ENCODE data around the gene TTC38. TPM values are rescaled to one million over a fixed set of nuclear protein-coding genes. Genes with fewer than 3 reads are reported as not detected.
A peak's percentile ranks its signal among the peaks of the same experiment; 100 is the strongest.

TTC38 gene
- total RNA-seq, 1 donor from 2014 or later, result 189 TPM

DNA sequence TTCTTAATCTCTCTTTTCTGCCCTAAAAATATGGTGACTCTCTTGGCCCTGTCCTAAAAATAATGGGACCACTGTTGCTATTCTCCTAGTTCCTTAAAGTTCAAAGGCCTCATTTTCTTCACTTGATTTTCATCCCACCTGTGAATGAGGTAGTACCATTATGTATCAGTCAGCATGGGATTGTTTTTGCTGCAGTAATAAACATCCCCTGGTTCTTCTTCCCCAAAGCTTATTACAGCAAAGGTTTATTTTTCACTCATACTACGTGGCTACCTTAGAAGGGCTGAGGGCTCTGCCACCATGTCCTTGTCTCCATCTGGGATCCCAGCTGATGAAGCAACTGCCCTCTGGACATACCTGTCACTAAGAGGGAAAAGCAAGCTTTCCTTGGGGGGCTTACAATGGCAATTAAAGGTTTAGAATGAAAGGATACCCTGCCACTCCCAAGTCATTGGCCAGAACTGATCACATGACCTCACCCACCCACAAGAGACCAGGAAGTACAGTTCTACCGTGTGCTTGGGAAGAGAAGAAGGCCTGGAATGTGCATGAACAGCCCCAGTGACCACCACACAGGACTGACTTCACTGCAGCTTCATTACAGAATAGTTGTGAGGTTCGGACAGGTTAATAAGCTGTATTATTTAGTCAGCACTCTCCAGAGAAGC lies 7.8 kb downstream of the TTC38 start:
- ATAC-seq (peak; percentile 18), DNase-seq (ENCODE audit: low spot score) (no peak)

DNA sequence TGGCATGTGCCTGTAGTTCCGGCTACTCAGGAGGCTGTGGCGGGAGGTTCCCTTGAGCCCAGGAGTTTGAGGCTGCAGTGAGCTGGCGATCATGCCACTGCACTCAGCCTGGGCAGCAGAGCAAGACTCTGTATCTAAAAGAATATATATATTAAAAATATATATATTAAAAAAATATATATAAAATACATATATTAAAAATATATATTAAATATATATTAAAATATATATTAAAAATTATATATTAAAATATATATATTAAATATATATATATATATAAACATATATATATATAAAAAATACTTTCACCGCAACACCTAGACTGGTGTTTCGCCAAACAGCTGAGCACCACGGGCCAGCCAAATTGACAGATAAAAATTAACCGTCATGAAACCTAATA lies 8.8 kb downstream of the TTC38 start:
- DNase-seq (ENCODE audit: low spot score) (no peak), ATAC-seq (no peak)

DNA sequence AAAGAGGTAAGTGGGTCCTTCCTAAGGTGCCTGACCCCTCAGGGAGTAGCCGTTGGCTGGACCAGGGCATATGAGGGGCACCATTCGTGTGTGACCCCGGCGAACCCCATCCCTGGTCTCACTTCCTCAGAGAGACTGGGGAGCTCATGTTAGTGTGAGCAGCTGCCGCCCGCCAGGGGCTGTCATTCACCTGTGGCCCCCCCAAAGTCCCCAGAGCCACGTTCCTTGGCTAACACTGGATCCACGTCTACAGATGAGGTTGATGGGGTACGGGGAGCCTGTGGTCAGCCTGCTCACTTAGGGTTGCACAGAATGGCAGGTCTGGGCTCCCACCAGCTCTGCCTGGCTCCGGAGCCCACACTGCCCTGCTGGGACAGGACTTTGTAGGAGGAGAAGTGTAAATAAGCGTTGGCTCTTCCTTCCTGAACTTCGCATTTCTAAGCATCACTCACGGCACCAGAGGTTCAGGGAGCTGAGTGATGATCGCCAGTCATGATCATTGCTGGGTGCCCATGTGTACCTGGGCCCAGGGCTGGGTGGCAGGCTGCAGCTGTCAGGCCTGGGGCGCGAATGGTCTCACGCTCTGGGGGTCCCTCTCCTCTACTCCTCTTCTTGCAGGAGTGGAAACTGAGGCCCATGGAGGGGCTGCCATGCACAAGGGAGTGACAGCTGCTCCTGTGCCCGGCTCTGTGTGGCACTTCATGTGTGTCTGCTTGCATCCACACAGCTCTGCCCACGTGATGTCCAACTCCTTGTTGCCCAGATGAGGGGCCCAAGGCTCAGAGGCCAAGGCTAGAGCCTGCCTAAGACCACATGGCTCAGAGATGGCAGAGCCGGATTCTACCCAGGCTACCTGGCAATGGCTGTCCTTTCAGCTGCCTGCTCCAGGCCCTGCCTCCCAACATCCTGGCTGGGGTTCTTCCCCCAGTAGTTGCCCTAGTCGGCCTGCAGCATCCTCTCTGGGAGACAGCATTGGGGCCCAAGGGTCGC lies 11.1 kb downstream of the TTC38 start:
- DNase-seq (ENCODE audit: low spot score), result no peak
- ATAC-seq, result no peak

DNA sequence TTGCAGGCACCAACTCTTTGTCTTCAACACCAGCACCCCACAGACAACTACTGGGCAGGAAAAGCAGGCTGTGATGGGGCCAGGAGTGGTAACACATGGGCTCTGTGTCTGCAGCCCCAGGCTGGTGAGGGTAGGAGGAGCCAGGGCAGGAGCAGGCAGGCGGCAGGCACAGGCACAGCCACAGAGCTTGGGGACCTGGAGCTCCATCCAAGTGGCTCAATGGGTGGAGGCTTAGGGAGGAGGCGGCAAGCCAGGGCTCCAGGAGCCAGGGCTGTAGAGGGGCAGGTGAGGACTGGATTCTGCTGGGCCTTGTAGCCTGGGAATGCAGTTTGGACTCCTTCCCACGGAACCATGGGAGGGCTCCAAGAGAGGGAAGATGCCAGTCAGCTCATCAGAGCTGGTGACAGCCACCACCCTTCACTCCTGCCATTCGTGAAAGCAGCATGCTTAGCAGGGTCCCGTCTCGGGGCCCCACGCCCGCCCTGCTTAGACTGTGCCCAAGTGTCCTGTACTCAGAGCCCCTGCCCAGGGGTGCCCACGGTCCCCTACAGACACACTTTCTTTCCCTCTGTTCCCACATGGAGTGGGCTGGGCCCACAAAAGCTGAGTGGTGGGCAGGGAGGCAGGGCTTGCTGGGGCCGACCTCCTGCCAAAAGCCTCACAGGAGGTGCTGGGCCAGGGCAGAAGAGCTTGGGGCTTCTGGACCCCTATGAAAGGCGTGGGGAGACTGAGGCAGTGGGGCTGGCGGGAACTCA lies 12.4 kb downstream of the TTC38 start:
- DNase-seq (ENCODE audit: low spot score) (no peak), ATAC-seq (peak; percentile 18)

DNA sequence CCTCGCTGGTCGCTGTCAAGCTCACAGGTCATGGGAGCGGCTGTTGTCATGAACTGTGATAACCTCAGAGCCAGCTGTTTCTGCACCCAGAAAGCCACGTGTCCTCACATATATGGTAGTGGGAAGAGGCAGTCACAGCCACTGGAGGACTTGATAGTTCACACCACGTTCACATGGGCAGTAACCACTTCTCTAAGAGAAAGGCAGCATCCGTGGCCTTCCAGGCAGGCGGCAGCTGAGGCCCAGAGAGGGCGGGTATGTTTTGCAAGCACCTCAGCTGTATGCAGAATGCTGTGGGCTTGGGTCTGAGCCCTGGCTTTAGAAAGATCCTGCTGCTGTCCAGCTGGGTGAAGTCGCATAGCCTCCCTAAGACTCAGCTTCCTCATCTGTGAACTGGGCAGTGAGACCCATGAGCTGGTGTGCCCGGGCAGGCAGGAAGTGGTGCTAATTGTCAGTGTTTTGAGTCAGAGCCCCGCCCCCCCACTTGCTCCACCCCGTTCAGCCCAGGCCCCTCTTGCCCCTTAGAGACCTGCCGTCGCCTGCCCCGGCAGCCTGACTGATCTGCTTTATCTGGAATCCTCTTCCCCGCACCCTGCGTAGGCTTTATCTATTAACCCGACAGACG lies 13.3 kb downstream of the TTC38 start:
- ATAC-seq (peak; percentile 23), DNase-seq (ENCODE audit: low spot score) (no peak)

DNA sequence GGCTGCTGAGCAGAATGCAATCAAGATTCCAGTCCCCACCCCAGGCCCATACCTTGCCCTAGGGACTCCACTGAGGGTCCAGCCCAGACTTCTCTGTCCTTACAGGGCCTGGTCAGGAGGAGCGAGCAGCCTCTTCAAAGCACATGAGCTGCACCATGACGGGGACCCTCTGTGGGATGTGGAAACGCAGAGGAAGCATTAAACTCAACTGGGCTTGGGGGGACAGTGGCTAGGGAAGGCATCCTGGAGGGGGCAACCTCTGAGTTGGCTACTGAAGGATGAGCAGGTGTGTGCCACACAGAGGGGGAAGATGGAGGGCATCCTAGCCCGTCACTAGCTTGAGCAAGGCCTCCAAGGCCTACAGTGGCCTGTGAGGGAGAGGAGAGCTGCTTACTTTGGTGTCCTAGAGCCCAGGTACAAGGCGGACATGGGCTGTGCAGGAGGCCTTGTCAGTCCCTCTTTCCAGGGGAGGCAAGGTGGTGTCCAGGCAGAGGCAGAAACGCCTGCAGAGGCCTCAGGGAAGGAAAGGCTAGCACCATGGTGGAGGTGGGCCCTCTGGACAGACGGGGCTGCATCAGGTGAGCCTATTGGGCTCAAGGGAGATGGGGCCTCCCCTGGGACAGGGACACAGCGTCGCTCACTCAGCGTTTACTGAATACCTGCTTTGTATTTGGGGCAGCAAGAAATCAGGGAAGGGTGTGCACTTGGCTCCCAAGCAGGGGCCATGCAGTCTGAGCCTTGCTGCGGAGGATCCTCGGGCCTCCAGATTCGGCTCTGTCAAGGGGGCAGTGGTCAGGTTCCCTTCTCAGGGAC lies 14.3 kb downstream of the TTC38 start:
- peak; percentile 6 for ATAC-seq
- DNase-seq (ENCODE audit: low spot score), result no peak

DNA sequence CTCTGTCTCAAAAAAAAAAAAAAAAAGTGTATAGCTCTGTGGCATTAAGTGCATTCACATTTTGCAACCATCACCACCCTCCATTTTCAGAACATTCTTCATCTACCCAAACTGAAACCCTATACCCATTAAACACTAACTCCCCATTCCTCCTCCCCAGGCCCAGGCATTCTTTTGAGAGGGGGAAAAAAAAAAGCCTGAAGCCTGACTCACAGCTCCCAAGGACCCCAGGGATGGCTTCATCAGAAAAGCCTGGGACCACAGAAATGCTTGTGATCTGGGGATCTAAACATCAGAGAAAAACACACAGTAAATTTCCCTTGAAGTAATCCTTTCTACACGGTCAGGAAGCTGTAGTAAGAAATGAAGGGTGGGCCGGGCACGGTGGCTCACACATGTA lies 18.2 kb downstream of the TTC38 start:
- DNase-seq (ENCODE audit: low spot score), result no peak
- no peak for ATAC-seq

DNA sequence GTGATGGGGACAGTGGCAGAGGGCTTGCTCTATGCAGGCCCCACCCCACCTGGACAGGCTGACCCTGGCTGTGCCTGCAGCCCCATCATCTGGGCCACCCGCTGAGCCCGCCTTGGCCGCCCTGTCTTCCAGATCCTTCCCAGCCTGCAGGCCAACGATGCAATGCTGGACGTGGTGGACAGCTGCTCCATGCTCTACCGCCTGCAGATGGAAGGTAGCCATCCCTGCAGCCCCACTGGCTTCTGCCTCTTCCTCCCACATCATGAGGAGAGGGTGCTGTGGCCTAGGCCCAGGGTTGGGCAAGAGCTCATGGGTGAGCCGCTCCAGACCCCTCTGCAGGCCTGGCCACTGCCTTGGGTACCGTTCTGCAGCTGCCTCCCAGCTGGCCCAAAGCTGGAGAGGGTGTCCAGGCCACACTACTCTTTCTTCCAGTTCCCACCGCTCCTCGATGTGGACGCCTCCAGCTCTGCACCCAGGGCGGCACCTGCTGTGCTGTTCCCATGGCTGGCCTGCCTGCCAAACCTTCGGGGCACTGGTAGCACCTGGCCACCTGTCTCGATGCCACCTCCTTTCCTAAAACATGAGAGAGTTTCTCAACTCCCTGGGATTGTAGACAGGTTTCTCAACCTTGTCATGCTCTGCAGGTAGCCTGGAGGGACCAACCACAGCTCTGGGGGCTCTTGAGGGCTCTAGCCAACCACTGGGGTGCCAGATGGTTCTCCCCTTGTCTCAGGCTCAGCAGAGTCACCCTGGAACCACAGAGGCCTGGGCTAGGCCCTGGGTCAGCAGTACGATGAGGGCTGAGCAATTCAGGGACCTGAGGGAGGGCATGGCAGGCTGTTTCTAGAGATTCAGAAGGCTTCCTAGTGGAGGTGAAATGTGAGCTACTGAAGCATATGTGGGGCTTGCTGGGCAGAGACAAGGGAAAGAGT lies 19.4 kb downstream of the TTC38 start:
- no peak for DNase-seq (ENCODE audit: low spot score)
- ATAC-seq, result peak; percentile 2

DNA sequence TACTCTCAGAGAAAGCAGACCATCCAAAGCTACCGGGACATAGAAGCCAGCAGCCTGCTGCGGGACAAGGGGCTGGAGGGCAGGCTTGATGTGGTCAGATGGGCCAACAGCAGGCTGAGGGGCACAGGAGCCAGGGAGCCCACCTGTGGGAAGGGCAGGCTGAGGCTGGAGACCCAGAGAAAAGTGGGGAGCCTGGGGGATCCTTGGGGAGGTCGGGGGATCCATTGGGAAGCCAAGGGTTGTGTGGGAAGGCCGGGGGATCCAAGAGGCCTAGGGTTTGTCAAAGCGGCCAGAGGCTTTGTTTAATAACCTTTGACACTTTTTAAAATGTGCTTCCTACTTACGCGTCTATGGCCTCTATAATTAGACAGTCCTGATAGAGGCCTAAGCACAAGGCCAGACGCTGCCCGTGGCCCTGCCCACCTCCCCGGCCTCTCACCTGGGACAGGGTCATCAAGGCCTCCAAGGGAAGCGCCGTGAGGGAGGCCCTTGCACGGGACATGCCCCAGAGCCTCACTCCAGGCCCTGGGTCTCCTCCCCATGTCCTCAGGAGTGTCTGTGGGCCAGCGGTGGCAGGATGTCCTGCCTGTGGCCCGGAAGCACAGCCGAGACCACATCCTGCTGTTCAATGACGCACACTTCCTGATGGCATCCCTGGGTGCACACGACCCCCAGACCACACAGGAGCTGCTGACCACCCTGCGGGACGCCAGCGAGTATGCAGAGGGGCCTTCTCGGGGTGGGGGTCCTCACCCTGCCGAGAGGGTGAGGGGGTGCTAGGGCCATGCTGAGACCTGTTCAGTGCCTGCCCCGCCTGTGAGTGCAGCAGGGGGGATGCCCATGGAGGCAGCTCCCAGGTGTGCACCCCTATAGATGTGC lies 20.3 kb downstream of the TTC38 start:
- ATAC-seq, result peak; percentile 17
- DNase-seq (ENCODE audit: low spot score), result no peak

DNA sequence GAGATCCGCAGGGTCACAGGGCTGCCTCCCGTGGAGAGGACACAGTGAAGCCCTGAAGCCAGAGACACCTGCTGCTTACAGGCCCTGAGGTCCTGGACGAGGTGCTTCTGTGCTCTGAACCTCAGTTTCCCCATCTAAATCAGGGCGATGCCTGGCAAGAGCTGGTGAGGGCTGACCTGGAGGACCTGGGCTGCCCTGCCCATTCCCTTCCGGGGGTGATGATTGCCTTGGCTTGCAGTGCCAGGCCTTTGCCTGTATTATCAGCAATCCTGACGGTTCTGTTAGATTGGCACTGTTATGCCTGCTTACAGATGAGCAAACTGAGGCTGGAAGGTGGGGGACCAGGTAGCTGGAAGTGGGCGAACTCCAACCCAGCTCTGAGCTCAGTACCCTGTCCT lies 21.0 kb downstream of the TTC38 start:
- DNase-seq (ENCODE audit: low spot score), result no peak
- ATAC-seq, result no peak

DNA sequence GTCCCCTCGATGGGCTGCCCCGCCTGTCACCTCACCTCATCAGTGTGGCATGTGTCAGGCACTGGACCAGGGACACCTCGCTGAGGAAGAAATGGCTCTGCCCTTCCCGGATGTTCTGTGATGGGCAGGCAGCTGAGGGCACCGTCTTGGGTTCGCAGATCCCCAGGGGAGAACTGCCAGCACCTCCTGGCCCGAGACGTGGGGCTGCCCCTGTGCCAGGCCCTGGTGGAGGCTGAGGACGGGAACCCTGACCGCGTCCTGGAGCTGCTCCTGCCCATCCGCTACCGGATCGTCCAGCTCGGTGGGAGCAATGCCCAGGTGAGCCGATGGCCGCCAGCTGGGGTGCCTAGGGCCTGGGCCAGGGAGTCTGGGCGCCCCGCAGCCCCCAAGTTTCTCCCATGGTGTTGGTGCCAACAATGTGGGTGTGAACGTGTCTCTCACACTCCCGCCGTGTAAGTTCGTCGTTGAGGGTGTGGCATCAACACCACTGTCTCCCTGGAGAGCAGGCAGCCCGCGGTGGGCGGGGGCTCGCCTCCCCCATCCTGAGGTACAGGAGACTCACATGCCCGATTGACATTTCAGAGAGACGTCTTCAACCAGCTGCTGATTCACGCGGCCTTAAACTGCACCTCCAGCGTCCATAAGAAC lies 21.6 kb downstream of the TTC38 start:
- DNase-seq (ENCODE audit: low spot score) (no peak), ATAC-seq (peak; percentile 3)

DNA sequence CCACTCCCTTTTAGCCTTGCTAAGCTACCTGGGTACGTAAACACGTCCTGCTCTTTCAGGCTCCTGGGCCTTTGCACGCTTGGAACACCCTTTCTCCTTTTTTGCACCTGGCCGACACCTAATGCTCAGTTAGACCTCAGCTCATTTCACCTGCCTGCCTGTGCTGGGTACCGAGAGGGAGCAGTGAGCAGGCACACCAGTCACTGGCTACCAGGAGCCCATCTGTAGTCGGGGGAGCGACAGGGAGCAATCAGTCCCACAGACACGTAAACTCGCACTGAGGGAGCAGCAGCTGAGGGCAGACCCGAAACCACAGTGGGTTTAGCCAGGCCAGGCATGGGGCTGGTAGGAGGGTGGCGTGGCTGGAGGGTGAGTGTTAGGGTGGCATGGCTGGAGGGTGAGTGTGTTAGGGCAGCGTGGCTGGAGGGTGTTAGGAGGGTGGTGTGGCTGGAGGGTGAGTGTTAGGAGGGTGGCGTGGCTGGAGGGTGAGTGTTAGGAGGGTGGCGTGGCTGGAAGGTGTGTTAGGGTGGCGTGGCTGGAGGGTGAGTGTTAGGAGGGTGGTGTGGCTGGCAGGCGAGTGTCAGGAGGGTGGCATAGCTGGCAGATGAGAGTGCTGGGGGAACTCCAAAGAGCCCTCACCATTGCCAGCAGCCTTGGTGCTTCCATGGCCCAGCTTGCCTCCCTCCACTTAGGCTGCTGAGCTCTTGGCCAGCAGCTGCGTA lies 22.5 kb downstream of the TTC38 start:
- DNase-seq (ENCODE audit: low spot score) (no peak), ATAC-seq (no peak)

DNA sequence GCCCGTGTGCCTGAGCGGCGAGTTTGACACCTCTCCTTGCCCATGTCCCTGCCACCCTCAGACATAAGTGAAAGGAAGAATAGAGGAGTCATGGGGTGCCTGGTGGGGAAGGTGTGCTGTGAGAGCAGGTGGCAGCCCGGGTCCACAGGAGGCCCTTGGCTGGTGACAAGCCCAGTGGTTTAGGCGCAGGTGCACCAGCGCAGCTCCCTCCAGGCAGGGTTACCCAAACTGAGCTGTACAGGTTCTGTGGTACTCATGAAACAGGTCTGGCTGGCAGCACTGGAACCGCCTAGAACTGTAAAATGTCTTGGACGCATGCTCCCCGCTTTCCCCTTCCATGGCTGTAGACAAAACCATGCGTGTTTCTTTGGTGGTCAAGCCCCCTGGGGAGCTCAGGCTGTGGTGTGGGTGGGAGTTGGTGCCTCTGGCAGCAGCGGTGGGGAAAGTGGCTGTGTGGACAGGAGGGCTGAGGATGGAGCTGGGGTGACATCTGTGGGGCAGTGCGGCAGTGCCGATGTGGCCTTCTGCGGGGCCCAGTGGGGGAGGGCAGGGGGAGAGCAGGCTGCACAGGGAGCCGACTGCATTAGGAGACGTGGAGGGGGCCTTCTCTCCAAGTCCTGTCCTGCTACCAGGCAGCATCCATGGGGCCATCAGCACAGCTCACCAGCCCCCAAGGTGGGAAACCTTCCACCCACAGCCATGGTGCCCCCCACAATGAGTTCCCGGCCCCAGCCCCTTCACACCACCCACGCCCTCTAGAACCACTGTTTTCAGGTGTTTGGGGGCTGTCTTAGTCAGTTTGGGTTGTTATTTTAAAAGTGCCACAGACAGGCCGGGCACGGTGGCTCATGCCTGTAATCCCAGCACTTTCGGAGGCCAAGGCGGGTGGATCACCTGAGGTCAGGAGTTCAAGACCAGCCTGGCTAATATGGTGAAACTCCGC lies 23.3 kb downstream of the TTC38 start:
- DNase-seq (ENCODE audit: low spot score), result no peak
- no peak for ATAC-seq

DNA sequence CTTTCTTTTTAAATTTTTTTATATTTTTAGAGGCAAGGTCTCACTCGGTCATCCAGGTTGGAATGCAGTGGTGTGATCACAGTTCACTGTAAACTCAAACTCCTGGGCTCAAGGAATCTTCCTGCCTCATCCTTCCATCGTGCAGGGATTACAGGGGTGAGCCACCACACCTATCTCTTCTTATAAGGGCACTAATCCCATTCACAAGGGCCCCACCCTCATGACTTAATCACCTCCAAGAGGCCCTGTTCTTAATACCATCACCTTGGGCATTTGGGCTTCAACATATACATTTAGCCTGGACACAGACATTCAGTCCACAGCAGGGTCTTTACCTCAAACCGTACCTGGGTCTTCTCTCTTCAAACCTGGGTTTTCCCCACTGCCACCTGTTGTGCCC lies 24.4 kb downstream of the TTC38 start:
- ATAC-seq (no peak), DNase-seq (ENCODE audit: low spot score) (no peak)

DNA sequence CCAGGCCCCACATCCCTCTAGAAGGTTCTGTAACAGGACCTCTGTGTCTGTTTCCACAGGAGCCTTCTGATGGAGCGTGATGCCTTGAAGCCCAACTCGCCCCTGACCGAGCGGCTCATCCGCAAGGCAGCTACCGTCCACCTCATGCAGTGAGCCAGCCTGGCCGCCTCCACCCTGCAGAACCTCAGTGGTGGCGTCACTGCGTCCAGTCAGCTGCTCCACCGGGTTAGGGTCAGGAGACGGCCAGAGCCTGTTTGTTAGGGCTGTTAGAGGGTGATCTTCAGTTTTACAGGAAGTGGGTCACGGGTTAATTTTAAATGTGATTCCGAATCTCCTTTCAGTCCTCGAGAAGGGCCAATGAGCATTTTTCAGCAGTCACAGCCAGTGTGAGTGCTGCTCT lies 24.9 kb downstream of the TTC38 start:
- DNase-seq (ENCODE audit: low spot score) (no peak), ATAC-seq (no peak)
